MCF 10A (cell line): ENCODE results near the gene ANKRD62. TPM values are rescaled to one million over a fixed set of nuclear protein-coding genes. Genes with fewer than 3 reads are reported as not detected.

Source experiments
- BruUV-seq: library from RNA; stranded (reverse); fragments of 400-500 nt; replicated peaks from 2 replicates; lab custom pipeline; 2021; lab: Mats Ljungman, UMichigan
- CTCF ChIA-PET: fragments of 300-600 bp; sonication (Branson Sonifier 250); formaldehyde crosslinking; extraction: SDS; loops from one replicate; lab custom pipeline; 2021; ENCODE audit warnings: antibody characterized with exemption, inconsistent platforms; lab: Yijun Ruan, JAX
- POLR2A ChIA-PET: fragments of 300-600, 350-650 bp; sonication (Branson Sonifier 250); formaldehyde crosslinking; extraction: SDS; loops from one replicate; lab custom pipeline; 2020; ENCODE audit warnings: antibody characterized with exemption, inconsistent platforms; lab: Yijun Ruan, JAX
- DNase-seq: peaks from one replicate; pipeline ENCODE4 v3.0.0-alpha.2; 2018; ENCODE audit not compliant: unreplicated experiment
- H3K27ac Mint-ChIP-seq: one replicate; pipeline ENCODE4 v1.8.0; 2022; ENCODE audit warnings: mild to moderate bottlenecking, low read depth, mixed read lengths; ENCODE audit not compliant: unreplicated experiment
- H3K27me3 Mint-ChIP-seq: one replicate; pipeline ENCODE4 v1.8.0; 2022; ENCODE audit warnings: mixed read lengths; ENCODE audit not compliant: insufficient read depth, unreplicated experiment
- H3K36me3 Mint-ChIP-seq: one replicate; pipeline ENCODE4 v1.8.0; 2022; ENCODE audit warnings: mild to moderate bottlenecking, moderate library complexity, mixed read lengths; ENCODE audit not compliant: insufficient read depth, unreplicated experiment
- H3K4me1 Mint-ChIP-seq: one replicate; pipeline ENCODE4 v1.8.0; 2022; ENCODE audit warnings: mixed read lengths; ENCODE audit not compliant: insufficient read depth, unreplicated experiment
- H3K4me3 Mint-ChIP-seq: one replicate; pipeline ENCODE4 v1.8.0; 2022; ENCODE audit warnings: mild to moderate bottlenecking, moderate library complexity, mixed read lengths; ENCODE audit not compliant: unreplicated experiment
- H3K9me3 Mint-ChIP-seq: one replicate; pipeline ENCODE4 v1.8.0; 2022; ENCODE audit warnings: mixed read lengths; ENCODE audit not compliant: unreplicated experiment
- intact Hi-C: fragments of 100-400 bp; cut with micrococcal nuclease; formaldehyde crosslinking; loops from 2 replicates; pipeline ENCODE4 v1.14.1; 2022
- total RNA-seq: library from RNA; stranded (reverse); gene quantifications from 2 replicates; pipeline ENCODE4 v1.2.3, GENCODE V29; 2022
- TF ChIP-seq, protein P1 (sequence below): fragments of 200-600 bp; IDR thresholded peaks from one replicate; pipeline ENCODE4 v1.8.0; 2022; ENCODE audit warnings: antibody characterized with exemption, mild to moderate bottlenecking; ENCODE audit not compliant: unreplicated experiment

The ANKRD62 gene
- total RNA-seq, 1 experiment from 2014 or later: not detected

DNA sequence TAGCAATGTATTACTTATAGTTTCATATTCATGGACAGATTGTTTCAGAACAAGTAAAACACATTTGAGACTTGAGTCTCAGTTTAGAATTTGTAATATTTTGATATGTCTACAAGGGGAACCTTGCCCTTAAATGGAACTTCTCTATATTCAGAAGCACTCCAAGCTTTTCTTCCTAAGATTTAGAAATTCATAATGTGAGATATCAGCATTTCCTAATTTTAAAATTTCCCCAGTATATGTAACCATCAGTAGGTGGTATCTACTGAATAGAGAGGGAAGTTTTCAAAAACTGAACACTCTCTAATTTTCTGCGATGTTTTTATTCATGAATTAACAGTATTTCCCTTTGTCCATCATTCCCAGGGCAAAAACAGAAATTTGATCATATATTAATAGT, 7.6 kb downstream of the ANKRD62 start:
- DNase-seq: no peak
- CTCF ChIA-PET: interaction anchor here (0.9 to 1.0 kb wide), 3 partner anchors 9 to 171 kb away, joined by 3 read pairs; no protein-coding TSS in a partner anchor
- H3K9me3 Mint-ChIP-seq: no peaks in the 10 kb centered on the region
- peaks cover 22% of the 10 kb centered on the region for H3K27me3 Mint-ChIP-seq
- no peak overlapping the region for H3K27ac Mint-ChIP-seq
- no TSS peak for BruUV-seq
- H3K4me3 Mint-ChIP-seq: no peak overlapping the region
- intact Hi-C loops: no loop called here
- TF ChIP-seq, protein P1, sequence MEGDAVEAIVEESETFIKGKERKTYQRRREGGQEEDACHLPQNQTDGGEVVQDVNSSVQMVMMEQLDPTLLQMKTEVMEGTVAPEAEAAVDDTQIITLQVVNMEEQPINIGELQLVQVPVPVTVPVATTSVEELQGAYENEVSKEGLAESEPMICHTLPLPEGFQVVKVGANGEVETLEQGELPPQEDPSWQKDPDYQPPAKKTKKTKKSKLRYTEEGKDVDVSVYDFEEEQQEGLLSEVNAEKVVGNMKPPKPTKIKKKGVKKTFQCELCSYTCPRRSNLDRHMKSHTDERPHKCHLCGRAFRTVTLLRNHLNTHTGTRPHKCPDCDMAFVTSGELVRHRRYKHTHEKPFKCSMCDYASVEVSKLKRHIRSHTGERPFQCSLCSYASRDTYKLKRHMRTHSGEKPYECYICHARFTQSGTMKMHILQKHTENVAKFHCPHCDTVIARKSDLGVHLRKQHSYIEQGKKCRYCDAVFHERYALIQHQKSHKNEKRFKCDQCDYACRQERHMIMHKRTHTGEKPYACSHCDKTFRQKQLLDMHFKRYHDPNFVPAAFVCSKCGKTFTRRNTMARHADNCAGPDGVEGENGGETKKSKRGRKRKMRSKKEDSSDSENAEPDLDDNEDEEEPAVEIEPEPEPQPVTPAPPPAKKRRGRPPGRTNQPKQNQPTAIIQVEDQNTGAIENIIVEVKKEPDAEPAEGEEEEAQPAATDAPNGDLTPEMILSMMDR: no peak
- H3K4me1 Mint-ChIP-seq: no peaks in the 10 kb centered on the region
- POLR2A ChIA-PET: interaction anchor here (1.0 kb wide), 1 partner anchor 216 kb away, joined by 3 read pairs; no protein-coding TSS in a partner anchor
- H3K36me3 Mint-ChIP-seq: no peaks in the 10 kb centered on the region

DNA sequence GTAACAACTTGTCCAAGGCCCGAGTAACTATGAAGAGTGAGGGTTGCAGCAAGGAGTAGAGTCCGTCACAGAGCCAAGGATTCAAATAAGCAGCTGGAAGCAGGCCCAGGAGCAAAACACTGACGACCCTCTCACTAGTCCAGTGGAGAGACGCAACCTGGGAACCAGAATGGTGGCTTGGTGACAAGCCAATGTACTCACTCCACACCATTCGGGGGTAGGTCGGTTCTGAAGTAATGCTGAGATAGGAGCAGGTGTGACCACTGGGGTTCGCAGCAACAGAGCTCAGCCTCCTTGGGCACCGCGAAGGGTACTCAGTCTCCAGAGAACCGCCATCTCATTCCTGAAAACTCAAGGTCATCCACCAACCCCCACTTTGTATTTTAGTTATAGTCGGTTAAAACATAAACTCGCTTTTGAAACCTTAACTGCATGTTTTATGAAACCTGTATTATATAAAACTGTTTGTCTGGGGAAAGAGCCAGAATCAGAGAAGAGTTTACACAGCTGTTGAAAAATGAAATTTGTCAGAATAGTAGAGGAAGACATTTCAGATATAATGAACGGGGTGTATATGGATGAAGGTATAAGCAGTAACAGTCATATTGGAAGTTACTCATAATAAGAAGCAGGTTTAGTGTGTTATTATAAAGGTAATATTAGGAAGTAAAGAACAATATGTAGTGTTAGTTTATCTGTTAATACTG, 8.6 kb downstream of the ANKRD62 start:
- ChIA-PET CTCF (interaction anchor here (1.0 kb wide), 2 partner anchors 10 to 170 kb away, joined by 3 to 4 read pairs; no protein-coding TSS in a partner anchor), POLR2A (interaction anchor here (0.6 kb wide), 1 partner anchor 207 kb away, joined by 3 read pairs; no protein-coding TSS in a partner anchor)
- no peaks in the 10 kb centered on the region for H3K36me3 Mint-ChIP-seq
- intact Hi-C loops: no loop called here
- DNase-seq: no peak
- BruUV-seq: no TSS peak
- peaks cover 22% of the 10 kb centered on the region for H3K27me3 Mint-ChIP-seq
- TF ChIP-seq, protein P1: no peak
- no peak overlapping the region for H3K27ac Mint-ChIP-seq
- H3K9me3 Mint-ChIP-seq: no peaks in the 10 kb centered on the region
- no peaks in the 10 kb centered on the region for H3K4me1 Mint-ChIP-seq
- no peak overlapping the region for H3K4me3 Mint-ChIP-seq

DNA sequence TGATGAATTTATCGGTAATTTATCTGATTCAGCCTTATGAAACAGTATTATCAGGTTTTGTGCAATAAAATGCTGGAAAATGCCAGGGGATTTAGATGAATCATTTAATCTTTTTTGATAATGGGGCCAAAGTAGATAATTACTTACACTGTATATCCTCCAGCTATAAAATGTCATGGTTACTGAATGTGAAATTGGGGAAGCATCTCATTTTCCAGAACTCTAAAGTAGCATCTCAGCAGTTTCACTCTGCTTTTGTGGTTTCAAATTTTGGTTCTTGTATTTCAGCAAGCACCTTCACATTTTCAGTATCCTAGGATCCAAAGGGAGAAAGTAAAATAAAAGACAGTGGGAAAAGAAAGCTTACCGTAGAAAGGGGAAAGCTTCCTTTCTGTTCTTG, 12.8 kb downstream of the ANKRD62 start:
- no peaks in the 10 kb centered on the region for H3K9me3 Mint-ChIP-seq
- BruUV-seq: no TSS peak
- H3K4me3 Mint-ChIP-seq: no peak overlapping the region
- no peak overlapping the region for H3K27ac Mint-ChIP-seq
- peaks cover 22% of the 10 kb centered on the region for H3K27me3 Mint-ChIP-seq
- no peaks in the 10 kb centered on the region for H3K4me1 Mint-ChIP-seq
- TF ChIP-seq, protein P1: no peak
- CTCF ChIA-PET: no interaction called here
- intact Hi-C loops: no loop called here
- no peaks in the 10 kb centered on the region for H3K36me3 Mint-ChIP-seq
- no peak for DNase-seq
- POLR2A ChIA-PET: interaction anchor here (0.7 kb wide), 2 partner anchors 136 to 237 kb away, joined by 3 read pairs; no protein-coding TSS in a partner anchor

DNA sequence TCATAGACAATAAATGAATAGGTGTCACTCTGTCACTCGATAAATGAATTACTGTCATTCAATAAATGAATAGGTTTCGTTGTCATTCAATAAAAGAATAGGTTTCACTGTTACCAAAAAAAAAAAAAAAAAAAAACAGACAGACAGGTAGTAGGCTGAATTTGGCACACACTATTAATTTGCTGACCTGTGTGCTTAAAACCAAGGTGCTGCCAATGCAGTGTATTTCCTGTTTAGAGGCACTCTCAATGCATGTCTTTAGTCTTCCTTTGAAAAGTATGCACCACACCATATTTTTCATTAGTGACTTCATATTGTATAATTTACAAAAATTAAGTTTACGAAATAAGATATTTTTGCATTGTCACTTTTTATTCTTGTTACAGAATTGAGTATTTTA, 16.2 kb downstream of the ANKRD62 start:
- intact Hi-C loops: no loop called here
- CTCF ChIA-PET: no interaction called here
- no TSS peak for BruUV-seq

More for the DNA sequence above, 16.2 kb downstream of the ANKRD62 start:
- peaks cover 6% of the 10 kb centered on the region for H3K4me1 Mint-ChIP-seq
- DNase-seq: no peak
- H3K27me3 Mint-ChIP-seq: peaks cover 12% of the 10 kb centered on the region
- TF ChIP-seq, protein P1: no peak
- H3K9me3 Mint-ChIP-seq: no peaks in the 10 kb centered on the region
- H3K4me3 Mint-ChIP-seq: no peak overlapping the region
- POLR2A ChIA-PET: interaction anchor here (0.6 kb wide), 1 partner anchor 42 kb away, joined by 3 read pairs; no protein-coding TSS in a partner anchor
- H3K27ac Mint-ChIP-seq: no peak overlapping the region
- H3K36me3 Mint-ChIP-seq: no peaks in the 10 kb centered on the region
